Kasumi-1 (cell line): Measurements from ENCODE around the gene ENPP6.
"Not testable (repeated sequence)": the region's sequence is repeated elsewhere in the genome, so short reads cannot be mapped to it uniquely, and the experiment has no call there.

ENCODE experiments used
- DNase-seq, 2 experiments: peaks; one replicate each; lab custom pipeline; 2025; lab: John Stamatoyannopoulos, UW

The ENPP6 gene

GRCh38 chr4:184059099-184059498 lies 158.6 kb downstream of the ENPP6 start:
- DNase-seq, result no peak

GRCh38 chr4:184058026-184058425 lies 159.6 kb downstream of the ENPP6 start:
- DNase-seq, result no peak

- no peak for DNase-seq
Measured at GRCh38 chr4:184056877-184057276, 160.8 kb downstream of the ENPP6 start.

- DNase-seq, result no peak
Measured at GRCh38 chr4:184053434-184053833, 164.2 kb downstream of the ENPP6 start.

GRCh38 chr4:184052616-184053015 lies 165.1 kb downstream of the ENPP6 start:
- DNase-seq, result no peak

GRCh38 chr4:184051262-184051661 lies 166.4 kb downstream of the ENPP6 start:
- not testable (repeated sequence) for DNase-seq

GRCh38 chr4:184046148-184046547 lies 171.5 kb downstream of the ENPP6 start:
- DNase-seq, result no peak

GRCh38 chr4:184041156-184041555 lies 176.5 kb downstream of the ENPP6 start:
- no peak for DNase-seq

- no peak for DNase-seq
Measured at GRCh38 chr4:184039963-184040383, 177.7 kb downstream of the ENPP6 start.
